Osteoblast (primary cell): Measurements from ENCODE around the gene KANTR. TPM values are rescaled to one million over a fixed set of nuclear protein-coding genes. Genes with fewer than 3 reads are reported as not detected.

Experiments
- DNase-seq: peaks from one replicate; pipeline ENCODE4 v3.0.0; 2011; ENCODE audit warnings: low spot score, mixed read lengths; ENCODE audit not compliant: insufficient read length; ENCODE audit errors: missing footprints
- H2AFZ ChIP-seq: 2 replicates; pipeline ENCODE4 v1.6.0; 2011; ENCODE audit warnings: mild to moderate bottlenecking, low read length
- H3K27ac ChIP-seq: 2 replicates; pipeline ENCODE4 v1.5.1; 2011; ENCODE audit warnings: mild to moderate bottlenecking, low read depth, low read length, moderate library complexity
- H3K27me3 ChIP-seq: 2 replicates; pipeline ENCODE4 v1.6.0; 2012; ENCODE audit warnings: mild to moderate bottlenecking, control low read depth, inconsistent platforms, low read length, moderate library complexity; ENCODE audit not compliant: insufficient read depth
- H3K36me3 ChIP-seq: 2 replicates; pipeline ENCODE4 v1.5.1; 2011; ENCODE audit warnings: mild to moderate bottlenecking, low read length, control low read depth, moderate library complexity; ENCODE audit not compliant: insufficient read depth
- H3K4me1 ChIP-seq: 2 replicates; pipeline ENCODE4 v1.5.1; 2011; ENCODE audit warnings: mild to moderate bottlenecking, low read length, control low read depth, moderate library complexity; ENCODE audit not compliant: insufficient read depth
- H3K4me2 ChIP-seq: 2 replicates; pipeline ENCODE4 v1.6.0; 2011; ENCODE audit warnings: mild to moderate bottlenecking, low read length; ENCODE audit not compliant: insufficient read depth
- H3K4me3 ChIP-seq: fragments of 200-600 bp; sonication (generic); 3 replicates; pipeline ENCODE4 v1.5.1; 2012; ENCODE audit warnings: mild to moderate bottlenecking, low read length, inconsistent platforms; ENCODE audit not compliant: insufficient read depth
- H3K79me2 ChIP-seq: 2 replicates; pipeline ENCODE4 v1.6.0; 2012; ENCODE audit warnings: mild to moderate bottlenecking, low read length, control low read depth, inconsistent platforms; ENCODE audit not compliant: insufficient read depth
- H3K9me3 ChIP-seq: 2 replicates; pipeline ENCODE4 v1.5.1; 2011; ENCODE audit warnings: low read depth, low read length, control low read depth
- H4K20me1 ChIP-seq: 2 replicates; pipeline ENCODE4 v1.6.0; 2012; ENCODE audit warnings: mild to moderate bottlenecking, low read length, control low read depth; ENCODE audit not compliant: insufficient read depth
- total RNA-seq: library from RNA; depleted of rRNA; stranded (reverse); fragments of >200 nt; gene quantifications from 2 replicates; pipeline ENCODE4 v1.2.3, GENCODE V29; 2012
- TF ChIP-seq, protein P1 (sequence below): IDR thresholded peaks from 2 replicates; pipeline ENCODE4 v1.5.1; 2011; ENCODE audit warnings: mild to moderate bottlenecking, low read depth, low read length, moderate library complexity; ENCODE audit errors: extremely low read depth

Gene KANTR
- total RNA-seq, 1 donor, result 12.3 TPM

DNA sequence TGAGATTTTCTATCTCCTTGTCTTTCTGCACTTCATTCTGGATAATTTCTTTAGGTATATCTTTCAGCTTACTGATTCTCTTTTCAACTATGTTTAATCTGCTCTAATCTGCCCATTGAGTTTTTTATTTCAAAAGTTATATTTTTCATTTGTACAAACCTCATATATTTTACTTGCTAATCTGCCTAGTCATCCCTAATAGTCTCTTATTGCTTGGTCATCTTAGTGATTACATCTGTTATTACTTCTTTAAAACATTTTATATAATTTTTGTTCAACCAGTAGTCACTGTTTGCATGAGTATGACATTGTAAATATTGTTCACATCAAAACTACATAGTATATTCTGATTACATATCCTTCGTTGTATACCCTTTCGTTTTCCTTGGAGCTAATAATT lies 32.4 kb downstream of the KANTR start:
- H3K79me2 ChIP-seq, result peaks cover 6% of the 10 kb centered on the region
- no peaks in the 10 kb centered on the region for H3K36me3 ChIP-seq
- H3K9me3 ChIP-seq, result no peaks in the 10 kb centered on the region
- no peaks in the 10 kb centered on the region for H4K20me1 ChIP-seq
- DNase-seq, result no peak
- H3K4me3 ChIP-seq, result no peak overlapping the region
- H3K27me3 ChIP-seq, result peaks cover 10% of the 10 kb centered on the region
- TF ChIP-seq, protein P1, sequence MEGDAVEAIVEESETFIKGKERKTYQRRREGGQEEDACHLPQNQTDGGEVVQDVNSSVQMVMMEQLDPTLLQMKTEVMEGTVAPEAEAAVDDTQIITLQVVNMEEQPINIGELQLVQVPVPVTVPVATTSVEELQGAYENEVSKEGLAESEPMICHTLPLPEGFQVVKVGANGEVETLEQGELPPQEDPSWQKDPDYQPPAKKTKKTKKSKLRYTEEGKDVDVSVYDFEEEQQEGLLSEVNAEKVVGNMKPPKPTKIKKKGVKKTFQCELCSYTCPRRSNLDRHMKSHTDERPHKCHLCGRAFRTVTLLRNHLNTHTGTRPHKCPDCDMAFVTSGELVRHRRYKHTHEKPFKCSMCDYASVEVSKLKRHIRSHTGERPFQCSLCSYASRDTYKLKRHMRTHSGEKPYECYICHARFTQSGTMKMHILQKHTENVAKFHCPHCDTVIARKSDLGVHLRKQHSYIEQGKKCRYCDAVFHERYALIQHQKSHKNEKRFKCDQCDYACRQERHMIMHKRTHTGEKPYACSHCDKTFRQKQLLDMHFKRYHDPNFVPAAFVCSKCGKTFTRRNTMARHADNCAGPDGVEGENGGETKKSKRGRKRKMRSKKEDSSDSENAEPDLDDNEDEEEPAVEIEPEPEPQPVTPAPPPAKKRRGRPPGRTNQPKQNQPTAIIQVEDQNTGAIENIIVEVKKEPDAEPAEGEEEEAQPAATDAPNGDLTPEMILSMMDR, result no peak
- H3K4me2 ChIP-seq, result no peak overlapping the region
- no peak overlapping the region for H2AFZ ChIP-seq
- H3K4me1 ChIP-seq, result peaks cover 7% of the 10 kb centered on the region
- H3K27ac ChIP-seq, result no peak overlapping the region

DNA sequence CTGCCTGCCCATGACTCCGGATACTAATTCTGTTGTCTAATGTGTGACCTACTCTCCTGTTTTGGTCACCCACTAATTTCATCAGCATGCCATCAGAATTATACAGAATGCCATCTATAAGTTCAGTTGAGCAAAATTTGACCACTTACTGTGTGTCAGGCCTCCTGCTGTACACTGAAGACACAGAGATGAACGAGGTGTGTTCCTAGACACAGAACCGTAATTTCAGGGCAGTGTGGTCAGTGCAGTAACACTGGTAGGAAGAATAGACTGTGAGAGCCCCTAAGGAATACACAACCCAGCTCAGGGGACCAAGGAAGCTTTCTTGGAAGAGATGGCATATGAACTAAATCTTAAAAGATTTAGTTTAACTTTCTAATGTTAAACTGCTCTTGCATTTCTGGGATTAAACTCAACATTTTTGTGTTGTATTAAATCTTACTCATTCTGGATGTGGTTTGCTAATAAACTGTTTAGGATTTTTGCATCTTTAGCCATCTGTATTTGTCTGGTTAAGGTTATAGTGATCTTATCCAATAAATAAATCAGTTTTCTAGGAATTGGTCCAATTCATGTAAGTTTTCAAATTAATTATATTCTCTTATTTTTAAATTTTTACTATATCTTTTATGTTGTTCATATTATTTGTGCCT lies 34.3 kb downstream of the KANTR start:
- H2AFZ ChIP-seq, result peak overlapping the region; percentile 66
- peak; percentile 3 for DNase-seq
- H3K27me3 ChIP-seq, result peaks cover 11% of the 10 kb centered on the region

DNA sequence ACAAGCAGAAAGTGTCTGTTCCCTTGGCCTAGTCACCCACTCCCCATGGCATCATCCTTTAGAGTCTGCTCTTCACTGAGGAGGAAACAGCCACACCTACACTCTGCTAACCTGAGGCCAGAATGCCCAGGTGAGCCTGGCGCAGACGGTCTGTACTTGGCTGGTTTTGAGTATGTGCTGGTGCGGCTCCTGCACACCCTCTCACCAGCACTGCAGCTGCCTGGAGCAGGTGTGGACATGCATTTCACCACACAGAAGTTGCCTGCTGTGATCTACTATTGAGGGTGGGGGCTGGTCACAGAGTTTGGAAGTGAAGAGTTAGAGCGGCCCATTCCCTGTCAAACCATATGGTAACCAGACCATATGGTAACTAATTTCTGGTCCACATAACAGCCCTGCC lies 39.5 kb downstream of the KANTR start:
- TF ChIP-seq, protein P1, result no peak
- no peaks in the 10 kb centered on the region for H3K79me2 ChIP-seq
- no peaks in the 10 kb centered on the region for H3K9me3 ChIP-seq
- H3K27me3 ChIP-seq, result peaks cover 6% of the 10 kb centered on the region
- H2AFZ ChIP-seq, result no peak overlapping the region
- H3K4me3 ChIP-seq, result no peak overlapping the region
- H4K20me1 ChIP-seq, result no peaks in the 10 kb centered on the region
- H3K4me1 ChIP-seq, result no peaks in the 10 kb centered on the region
- peak; percentile 18 for DNase-seq
- no peak overlapping the region for H3K4me2 ChIP-seq
- no peak overlapping the region for H3K27ac ChIP-seq
- no peaks in the 10 kb centered on the region for H3K36me3 ChIP-seq

More for the DNA sequence above, 34.3 kb downstream of the KANTR start:
- peak overlapping the region; percentile 61 for H3K27ac ChIP-seq
- H3K4me1 ChIP-seq, result peaks cover 7% of the 10 kb centered on the region
- peak overlapping the region; percentile 57 for H3K4me2 ChIP-seq
- peaks cover 6% of the 10 kb centered on the region for H3K79me2 ChIP-seq
- no peaks in the 10 kb centered on the region for H4K20me1 ChIP-seq
- no peaks in the 10 kb centered on the region for H3K36me3 ChIP-seq
- no peak overlapping the region for H3K4me3 ChIP-seq
- no peaks in the 10 kb centered on the region for H3K9me3 ChIP-seq
- TF ChIP-seq, protein P1, result no peak

DNA sequence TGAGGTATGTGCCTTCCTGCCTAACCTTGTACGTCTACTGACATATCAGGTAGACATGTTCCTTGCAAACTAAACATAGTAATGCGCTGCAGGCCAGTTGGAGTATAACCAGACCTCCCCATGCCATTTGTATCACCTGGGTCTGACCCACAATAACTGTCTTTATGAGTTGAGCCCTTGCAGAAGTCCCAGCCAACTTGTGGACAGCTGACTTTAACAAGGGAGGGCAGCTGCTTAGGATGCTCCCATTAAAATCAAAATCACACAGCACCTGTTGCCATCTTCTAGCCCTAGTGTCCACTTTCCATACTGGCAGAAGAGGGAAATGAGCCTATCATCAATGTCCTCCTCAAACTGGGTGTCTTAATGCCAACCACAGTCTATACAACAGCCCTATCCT lies 41.6 kb downstream of the KANTR start:
- DNase-seq, result no peak
- Histone ChIP-seq H3K9me3 (no peaks in the 10 kb centered on the region), H2AFZ (no peak overlapping the region), H3K79me2 (no peaks in the 10 kb centered on the region), H3K27me3 (peaks cover 5% of the 10 kb centered on the region), H3K4me3 (no peak overlapping the region), H3K4me2 (no peak overlapping the region), H3K27ac (no peak overlapping the region), H3K4me1 (no peaks in the 10 kb centered on the region), H4K20me1 (no peaks in the 10 kb centered on the region), H3K36me3 (no peaks in the 10 kb centered on the region)
- TF ChIP-seq, protein P1, result no peak
